GM12878 (cell line): ENCODE data around the gene AP3M1.

Experiments
- CBFB ChIP-seq: IDR thresholded peaks from 2 replicates; pipeline ENCODE4 v1.6.1; 2016; ENCODE audit warnings: antibody characterized with exemption, low read depth
- GABPA ChIP-seq: IDR thresholded peaks from 2 replicates; pipeline ENCODE4 v1.6.1; 2014; ENCODE audit warnings: antibody characterized with exemption, low read depth, mild to moderate bottlenecking, inconsistent platforms
- MAX ChIP-seq: IDR thresholded peaks from 2 replicates; pipeline ENCODE4 v1.6.1; 2012; ENCODE audit warnings: low read depth, low read length, improper control_type of control experiment
- POLR2A ChIP-seq: IDR thresholded peaks from 2 replicates; pipeline ENCODE4 v1.6.1; 2011; ENCODE audit warnings: low read depth, mild to moderate bottlenecking, low read length
- POLR2AphosphoS5 ChIP-seq: IDR thresholded peaks from 2 replicates; pipeline ENCODE4 v1.6.1; 2011; ENCODE audit warnings: mild to moderate bottlenecking, low read length, inconsistent platforms
- RAD21 ChIP-seq: IDR thresholded peaks from 2 replicates; pipeline ENCODE4 v1.6.1; 2011; ENCODE audit warnings: mild to moderate bottlenecking, low read depth, low read length, moderate library complexity; ENCODE audit not compliant: insufficient read depth

GRCh38 chr10:74194999-74195398 lies 44.4 kb upstream of the AP3M1 start:
- no peak for TF ChIP-seq POLR2A
- TF ChIP-seq MAX: no peak
- no peak for TF ChIP-seq POLR2AphosphoS5
- TF ChIP-seq CBFB: no peak
- no peak for TF ChIP-seq RAD21
- TF ChIP-seq GABPA: no peak
